GM12878 (cell line): Measurements from ENCODE around the gene DGLUCY.

ENCODE experiments used
- BRCA1 ChIP-seq: IDR thresholded peaks from 2 replicates; pipeline ENCODE4 v1.6.1; 2011; ENCODE audit warnings: low read depth, low read length, improper control_type of control experiment
- CEBPB ChIP-seq, 2 experiments: fragments of 150-350 bp in 1 of 2; IDR thresholded peaks; 2 replicates each; pipeline ENCODE4 v1.6.1; 2012 to 2014; ENCODE audit warnings: low read depth in 2 of 2, low read length in 2 of 2, borderline replicate concordance in 1 of 2, inconsistent platforms in 1 of 2
- CREM ChIP-seq: IDR thresholded peaks from 2 replicates; pipeline ENCODE4 v1.6.1; 2014; ENCODE audit warnings: antibody characterized with exemption, low read depth
- EGR1 ChIP-seq, 2 experiments: IDR thresholded peaks; 1 replicate in 1 of 2; 2 replicates in 1 of 2; pipeline ENCODE4 v1.6.1; 2011 to 2012; ENCODE audit warnings: low read depth in 2 of 2, low read length in 2 of 2, borderline replicate concordance in 1 of 2, mild to moderate bottlenecking in 1 of 2, moderate library complexity in 1 of 2
- EP300 ChIP-seq, 2 experiments: fragments of 150-350 bp in 1 of 2; IDR thresholded peaks; 2 replicates each; pipeline ENCODE4 v1.6.1; 2011 to 2012; ENCODE audit warnings: low read depth in 2 of 2, low read length in 2 of 2, borderline replicate concordance in 1 of 2, improper control_type of control experiment in 1 of 2, inconsistent platforms in 1 of 2; ENCODE audit not compliant: control insufficient read depth in 1 of 2
- EZH2 ChIP-seq: IDR thresholded peaks from 2 replicates; pipeline ENCODE4 v1.6.1; 2012; ENCODE audit warnings: low read depth, mild to moderate bottlenecking, control low read depth, inconsistent platforms, low read length, borderline replicate concordance; ENCODE audit not compliant: control insufficient read depth
- MEF2A ChIP-seq: IDR thresholded peaks from 2 replicates; pipeline ENCODE4 v1.6.1; 2011; ENCODE audit warnings: low read depth, mild to moderate bottlenecking, low read length, moderate library complexity; ENCODE audit not compliant: insufficient read depth
- MXI1 ChIP-seq: fragments of 150-350 bp; IDR thresholded peaks from 2 replicates; pipeline ENCODE4 v1.6.1; 2011; ENCODE audit warnings: low read depth, mild to moderate bottlenecking, inconsistent platforms, low read length, improper control_type of control experiment
- NFYB ChIP-seq: IDR thresholded peaks from 2 replicates; pipeline ENCODE4 v1.6.1; 2011; ENCODE audit warnings: low read depth, mild to moderate bottlenecking, low read length, improper control_type of control experiment, moderate library complexity; ENCODE audit not compliant: insufficient read depth
- RAD21 ChIP-seq: IDR thresholded peaks from 2 replicates; pipeline ENCODE4 v1.6.1; 2011; ENCODE audit warnings: mild to moderate bottlenecking, low read depth, low read length, moderate library complexity; ENCODE audit not compliant: insufficient read depth
- TARDBP ChIP-seq: IDR thresholded peaks from 2 replicates; pipeline ENCODE4 v1.6.1; 2016; ENCODE audit warnings: borderline replicate concordance
- TF ChIP-seq, protein P1 (sequence below), 3 experiments: IDR thresholded peaks in 2 of 3; conservative IDR thresholded peaks in 1 of 3; 2 replicates each; pipeline ENCODE4 v1.5.1; 2011; ENCODE audit warnings: low read depth in 3 of 3, low read length in 3 of 3, mild to moderate bottlenecking in 3 of 3, control low read depth in 2 of 3, moderate library complexity in 2 of 3, inconsistent platforms in 1 of 3, mixed read lengths in 1 of 3; ENCODE audit not compliant: control insufficient read depth in 2 of 3, insufficient read depth in 1 of 3; ENCODE audit errors: extremely low read depth in 1 of 3
- TF ChIP-seq, protein P2 (sequence below): IDR thresholded peaks from 2 replicates; pipeline ENCODE4 v1.6.1; 2012; ENCODE audit warnings: low read length, inconsistent platforms

DNA sequence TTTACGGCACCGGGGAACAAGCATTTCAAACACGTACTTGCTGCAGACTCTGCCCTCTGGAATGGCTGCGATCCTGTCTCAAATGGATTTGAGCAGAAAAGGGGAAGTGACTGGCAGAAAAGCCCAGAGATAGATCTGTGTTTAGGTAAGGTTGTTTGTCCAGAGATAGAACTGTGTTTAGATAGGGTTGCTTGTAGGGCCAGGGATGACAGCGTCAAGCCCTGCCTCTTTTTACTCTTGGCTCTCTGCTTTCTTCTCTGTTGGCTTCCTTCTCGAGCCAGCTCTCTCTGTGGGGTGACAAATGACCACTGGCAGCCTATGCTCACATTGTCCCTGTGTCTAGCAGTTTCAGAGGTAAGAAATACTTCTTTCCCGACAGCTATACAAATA, 11.4 kb downstream of the DGLUCY start:
- TF ChIP-seq, protein P1, sequence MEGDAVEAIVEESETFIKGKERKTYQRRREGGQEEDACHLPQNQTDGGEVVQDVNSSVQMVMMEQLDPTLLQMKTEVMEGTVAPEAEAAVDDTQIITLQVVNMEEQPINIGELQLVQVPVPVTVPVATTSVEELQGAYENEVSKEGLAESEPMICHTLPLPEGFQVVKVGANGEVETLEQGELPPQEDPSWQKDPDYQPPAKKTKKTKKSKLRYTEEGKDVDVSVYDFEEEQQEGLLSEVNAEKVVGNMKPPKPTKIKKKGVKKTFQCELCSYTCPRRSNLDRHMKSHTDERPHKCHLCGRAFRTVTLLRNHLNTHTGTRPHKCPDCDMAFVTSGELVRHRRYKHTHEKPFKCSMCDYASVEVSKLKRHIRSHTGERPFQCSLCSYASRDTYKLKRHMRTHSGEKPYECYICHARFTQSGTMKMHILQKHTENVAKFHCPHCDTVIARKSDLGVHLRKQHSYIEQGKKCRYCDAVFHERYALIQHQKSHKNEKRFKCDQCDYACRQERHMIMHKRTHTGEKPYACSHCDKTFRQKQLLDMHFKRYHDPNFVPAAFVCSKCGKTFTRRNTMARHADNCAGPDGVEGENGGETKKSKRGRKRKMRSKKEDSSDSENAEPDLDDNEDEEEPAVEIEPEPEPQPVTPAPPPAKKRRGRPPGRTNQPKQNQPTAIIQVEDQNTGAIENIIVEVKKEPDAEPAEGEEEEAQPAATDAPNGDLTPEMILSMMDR (IDR thresholded peaks at IDR 0.05 in 2 of 3, conservative IDR thresholded peaks at IDR 0.05 in 1 of 3; ENCODE audit: control insufficient read depth in 2 of 3, extremely low read depth in 1 of 3, insufficient read depth in 1 of 3, low read depth in 3 of 3, low read length in 3 of 3), result no peak
- TF ChIP-seq CEBPB (IDR thresholded peaks at IDR 0.05; ENCODE audit: borderline replicate concordance in 1 of 2, low read depth in 2 of 2, low read length in 2 of 2) (no peak), MXI1 (no peak), RAD21 (no peak), EGR1 (IDR thresholded peaks at IDR 0.05; ENCODE audit: borderline replicate concordance in 1 of 2, low read depth in 2 of 2, low read length in 2 of 2) (no peak), EZH2 (no peak), NFYB (no peak), EP300 (IDR thresholded peaks at IDR 0.05; ENCODE audit: borderline replicate concordance in 1 of 2, control insufficient read depth in 1 of 2, low read depth in 2 of 2, low read length in 2 of 2) (no peak), CREM (no peak), TARDBP (no peak), MEF2A (no peak), BRCA1 (no peak)
- TF ChIP-seq, protein P2, sequence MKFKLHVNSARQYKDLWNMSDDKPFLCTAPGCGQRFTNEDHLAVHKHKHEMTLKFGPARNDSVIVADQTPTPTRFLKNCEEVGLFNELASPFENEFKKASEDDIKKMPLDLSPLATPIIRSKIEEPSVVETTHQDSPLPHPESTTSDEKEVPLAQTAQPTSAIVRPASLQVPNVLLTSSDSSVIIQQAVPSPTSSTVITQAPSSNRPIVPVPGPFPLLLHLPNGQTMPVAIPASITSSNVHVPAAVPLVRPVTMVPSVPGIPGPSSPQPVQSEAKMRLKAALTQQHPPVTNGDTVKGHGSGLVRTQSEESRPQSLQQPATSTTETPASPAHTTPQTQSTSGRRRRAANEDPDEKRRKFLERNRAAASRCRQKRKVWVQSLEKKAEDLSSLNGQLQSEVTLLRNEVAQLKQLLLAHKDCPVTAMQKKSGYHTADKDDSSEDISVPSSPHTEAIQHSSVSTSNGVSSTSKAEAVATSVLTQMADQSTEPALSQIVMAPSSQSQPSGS, result no peak
